Naive B cell (primary cell): Measurements from ENCODE around the gene CAPN15. TPM values are rescaled to one million over a fixed set of nuclear protein-coding genes. Genes with fewer than 3 reads are reported as not detected.

Source experiments
- ATAC-seq, 2 donors: fragments of 150-1000 bp; cut with Tn5 transposase; 2 replicates each; pipeline ENCODE4 v1.10.0; 2021; ENCODE audit warnings: low read depth in 2 of 2, mild to moderate bottlenecking in 2 of 2, moderate library complexity in 2 of 2
- DNase-seq: peaks from one replicate; pipeline ENCODE4 v3.0.0; 2022
- H3K27ac Mint-ChIP-seq, 6 donors: one replicate each; pipeline ENCODE4 v1.8.0; 2020 to 2022; ENCODE audit warnings: mild to moderate bottlenecking in 6 of 6, mixed read lengths in 6 of 6, moderate library complexity in 5 of 6, inconsistent platforms in 2 of 6
- H3K27me3 Mint-ChIP-seq, 3 donors: one replicate each; pipeline ENCODE4 v1.8.0; 2021 to 2022; ENCODE audit warnings: mixed read lengths in 3 of 3, mild to moderate bottlenecking in 1 of 3
- H3K36me3 Mint-ChIP-seq, 2 donors: one replicate each; pipeline ENCODE4 v1.8.0; 2020 to 2022; ENCODE audit warnings: mixed read lengths in 2 of 2, inconsistent platforms in 1 of 2, mild to moderate bottlenecking in 1 of 2
- H3K4me1 Mint-ChIP-seq, 3 donors: one replicate each; pipeline ENCODE4 v1.8.0; 2020 to 2022; ENCODE audit warnings: mixed read lengths in 3 of 3, inconsistent platforms in 1 of 3, mild to moderate bottlenecking in 1 of 3, moderate library complexity in 1 of 3
- H3K4me3 Mint-ChIP-seq, 8 donors: one replicate each; pipeline ENCODE4 v1.8.0; 2020 to 2022; ENCODE audit warnings: mild to moderate bottlenecking in 8 of 8, mixed read lengths in 8 of 8, moderate library complexity in 8 of 8, inconsistent platforms in 2 of 8
- H3K9me3 Mint-ChIP-seq, 7 donors: one replicate each; pipeline ENCODE4 v1.8.0; 2020 to 2022; ENCODE audit warnings: mixed read lengths in 7 of 7, mild to moderate bottlenecking in 5 of 7, inconsistent platforms in 2 of 7, moderate library complexity in 1 of 7
- polyA plus RNA-seq, 6 donors: library from polyadenylated mRNA; unstranded; fragments of 300-500 nt; fragmentation: Illumina TruSeq; gene quantifications; one replicate each; pipeline ENCODE4 v1.2.3, GENCODE V29; 2021; ENCODE audit warnings: low read depth in 6 of 6

The CAPN15 gene
- polyA plus RNA-seq, 6 donors from 2014 or later, result 4.3 to 11.0 (median 5.0) TPM

DNA sequence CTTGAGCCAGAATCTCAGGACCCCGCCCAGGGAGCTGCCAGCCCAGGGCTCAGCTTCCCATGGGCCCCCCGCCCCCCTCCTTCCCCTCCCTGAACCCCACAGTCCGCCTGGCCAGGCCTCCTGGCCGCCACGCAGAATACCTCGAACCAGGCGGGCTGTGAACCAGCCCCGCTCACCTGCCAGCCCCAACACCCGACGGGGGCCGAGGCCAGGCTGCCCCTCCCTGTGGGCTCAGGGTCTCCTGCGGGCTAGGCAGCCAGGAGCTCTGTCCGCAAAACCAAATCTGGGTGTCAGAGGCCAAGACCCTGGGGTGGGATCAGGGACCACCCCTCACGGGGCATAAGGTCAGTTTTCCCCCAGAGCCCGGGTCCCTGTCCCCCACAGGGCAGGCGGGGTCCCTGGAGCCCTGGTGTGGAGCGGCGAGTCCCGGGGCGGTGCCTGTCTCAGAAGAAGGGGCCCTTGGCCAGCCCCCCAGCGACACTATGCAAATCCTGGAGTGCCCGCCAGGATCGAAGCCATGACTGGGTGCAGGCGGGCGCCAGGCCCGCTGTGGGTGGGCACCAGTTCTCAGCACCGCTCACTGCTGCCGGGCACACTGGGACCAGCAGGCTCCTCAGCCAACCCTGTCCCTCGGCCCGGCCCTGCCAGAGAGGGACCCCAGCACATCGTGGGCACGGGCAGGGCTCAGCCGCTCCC is 26.2 kb downstream of the CAPN15 start:
- Mint-ChIP-seq H3K4me1 (peaks cover 0 to 5% (median 3%) of the 10 kb centered on the region in 3 donors), H3K27ac (peak overlapping the region in 1 of 6 donors; percentile 30), H3K9me3 (no peaks in the 10 kb centered on the region), H3K27me3 (peaks cover 0 to 17% (median 9%) of the 10 kb centered on the region in 3 donors), H3K4me3 (no peak overlapping the region), H3K36me3 (no peaks in the 10 kb centered on the region)
- ATAC-seq (no peak), DNase-seq (no peak)

DNA sequence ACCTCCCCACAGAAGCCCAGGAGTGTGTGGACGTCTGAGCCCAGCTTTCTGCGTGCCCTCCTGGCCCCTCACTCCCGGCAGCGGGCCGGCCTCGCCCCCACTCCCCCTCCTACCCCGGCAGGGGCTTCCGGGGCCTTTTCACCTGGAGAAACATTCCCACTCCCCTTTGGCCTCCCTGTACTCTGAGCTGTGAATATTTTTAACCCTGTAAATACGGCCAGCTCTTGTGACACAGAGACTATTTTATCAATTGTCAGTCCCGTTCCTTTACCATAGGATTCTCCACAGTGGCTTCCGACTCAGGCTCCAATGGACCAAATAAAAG is 26.7 kb downstream of the CAPN15 start:
- no peak overlapping the region for H3K27ac Mint-ChIP-seq
- DNase-seq (no peak), ATAC-seq (no peak)
- peaks cover 0 to 20% (median 10%) of the 10 kb centered on the region in 3 donors for H3K27me3 Mint-ChIP-seq
- no peaks in the 10 kb centered on the region for H3K36me3 Mint-ChIP-seq
- H3K4me1 Mint-ChIP-seq, result peaks cover 0 to 5% (median 3%) of the 10 kb centered on the region in 3 donors
- no peak overlapping the region for H3K4me3 Mint-ChIP-seq
- no peaks in the 10 kb centered on the region for H3K9me3 Mint-ChIP-seq

DNA sequence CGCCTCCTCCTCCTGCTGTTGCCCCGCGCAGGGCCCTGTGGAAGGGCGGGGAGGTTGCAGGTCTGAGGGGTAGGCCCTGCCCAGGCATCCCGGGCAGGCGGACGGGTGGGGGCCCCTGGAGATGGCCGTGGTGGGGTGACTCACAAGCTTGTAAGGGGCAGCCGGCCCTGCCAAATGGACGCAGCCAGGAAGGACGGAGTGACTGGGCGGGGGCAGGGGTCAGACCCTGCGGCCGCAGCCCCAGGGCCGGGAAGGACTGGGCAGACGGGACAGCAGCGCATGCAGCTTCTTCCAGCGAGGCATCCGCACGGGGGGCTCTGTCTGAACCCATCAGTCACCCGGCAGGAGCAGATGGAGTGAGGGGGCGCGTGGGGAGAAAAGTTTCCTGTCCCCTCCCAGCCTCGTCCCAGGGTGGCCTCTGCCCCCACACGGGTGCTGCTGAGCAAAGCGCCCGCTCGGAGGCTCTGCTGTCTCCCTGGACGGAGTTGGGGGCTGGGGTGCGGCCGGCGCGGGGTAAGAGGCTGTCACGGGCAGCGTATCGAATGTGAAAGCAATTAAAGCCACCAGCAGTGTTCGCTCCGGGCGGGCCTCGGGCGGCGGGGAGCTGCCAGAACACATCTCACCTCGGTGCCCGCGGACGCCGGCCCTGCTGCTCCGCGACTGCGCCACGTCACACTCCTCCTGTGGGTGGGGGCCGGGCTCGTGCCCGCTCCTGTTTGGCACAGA is 27.3 kb downstream of the CAPN15 start:
- no peak for ATAC-seq
- H3K27ac Mint-ChIP-seq, result no peak overlapping the region
- H3K27me3 Mint-ChIP-seq, result peaks cover 0 to 24% (median 10%) of the 10 kb centered on the region in 3 donors

DNA sequence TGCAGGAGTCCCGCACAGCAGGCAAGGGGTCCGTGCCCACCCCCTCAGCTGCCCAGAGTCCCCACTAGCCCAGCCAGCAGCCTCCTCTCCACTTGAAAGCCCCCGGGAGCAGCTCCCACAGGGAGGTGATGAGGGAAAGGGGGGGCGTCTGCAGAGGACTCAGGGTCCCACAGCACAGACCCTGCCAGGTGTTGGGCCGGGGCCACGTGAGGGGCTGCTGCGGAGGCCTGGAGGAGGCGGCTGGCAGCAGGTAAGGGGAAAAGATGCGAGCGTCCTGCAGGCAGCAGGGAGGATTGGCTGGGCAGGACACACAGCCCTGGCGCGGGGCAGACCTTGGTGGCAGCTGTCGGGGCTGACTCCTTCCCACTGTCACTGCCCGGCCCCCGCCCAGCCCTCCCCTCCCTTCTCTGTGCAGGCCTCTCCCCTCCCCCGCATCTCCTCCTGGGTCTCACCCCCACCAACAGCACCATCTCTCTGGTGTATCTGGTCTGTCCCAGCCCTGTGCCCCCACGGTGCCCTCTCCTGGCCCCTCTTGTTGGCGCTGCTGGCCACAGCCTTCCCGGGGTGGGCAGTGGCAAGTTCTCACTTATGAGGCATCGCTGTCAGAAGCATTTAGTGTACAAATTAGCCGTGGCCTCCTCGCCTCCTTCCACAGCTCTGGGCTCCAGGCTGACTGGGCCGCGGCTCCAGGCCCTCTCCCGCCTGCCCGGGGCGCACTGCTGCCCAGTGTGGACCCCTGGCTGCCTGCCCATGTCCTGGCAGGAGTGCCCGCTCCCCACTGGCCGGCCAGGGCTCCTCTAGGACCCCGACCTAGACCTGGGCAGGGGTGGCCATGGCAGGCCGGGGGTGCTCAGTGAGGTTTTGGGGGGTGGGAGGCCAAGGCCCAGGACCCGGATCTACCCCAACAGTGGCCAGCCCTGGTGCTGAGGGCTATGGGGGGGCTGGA is 28.3 kb downstream of the CAPN15 start:
- no peaks in the 10 kb centered on the region for H3K36me3 Mint-ChIP-seq
- H3K4me1 Mint-ChIP-seq, result peaks cover 0 to 6% (median 5%) of the 10 kb centered on the region in 3 donors
- H3K27ac Mint-ChIP-seq, result no peak overlapping the region
- H3K9me3 Mint-ChIP-seq, result no peaks in the 10 kb centered on the region
- DNase-seq (no peak), ATAC-seq (no peak)
- H3K27me3 Mint-ChIP-seq, result peaks cover 0 to 24% (median 10%) of the 10 kb centered on the region in 3 donors
- no peak overlapping the region for H3K4me3 Mint-ChIP-seq

More for the DNA sequence above, 27.3 kb downstream of the CAPN15 start:
- Mint-ChIP-seq H3K9me3 (no peaks in the 10 kb centered on the region), H3K36me3 (no peaks in the 10 kb centered on the region), H3K4me3 (no peak overlapping the region), H3K4me1 (peaks cover 0 to 6% (median 5%) of the 10 kb centered on the region in 3 donors)
- no peak for DNase-seq

DNA sequence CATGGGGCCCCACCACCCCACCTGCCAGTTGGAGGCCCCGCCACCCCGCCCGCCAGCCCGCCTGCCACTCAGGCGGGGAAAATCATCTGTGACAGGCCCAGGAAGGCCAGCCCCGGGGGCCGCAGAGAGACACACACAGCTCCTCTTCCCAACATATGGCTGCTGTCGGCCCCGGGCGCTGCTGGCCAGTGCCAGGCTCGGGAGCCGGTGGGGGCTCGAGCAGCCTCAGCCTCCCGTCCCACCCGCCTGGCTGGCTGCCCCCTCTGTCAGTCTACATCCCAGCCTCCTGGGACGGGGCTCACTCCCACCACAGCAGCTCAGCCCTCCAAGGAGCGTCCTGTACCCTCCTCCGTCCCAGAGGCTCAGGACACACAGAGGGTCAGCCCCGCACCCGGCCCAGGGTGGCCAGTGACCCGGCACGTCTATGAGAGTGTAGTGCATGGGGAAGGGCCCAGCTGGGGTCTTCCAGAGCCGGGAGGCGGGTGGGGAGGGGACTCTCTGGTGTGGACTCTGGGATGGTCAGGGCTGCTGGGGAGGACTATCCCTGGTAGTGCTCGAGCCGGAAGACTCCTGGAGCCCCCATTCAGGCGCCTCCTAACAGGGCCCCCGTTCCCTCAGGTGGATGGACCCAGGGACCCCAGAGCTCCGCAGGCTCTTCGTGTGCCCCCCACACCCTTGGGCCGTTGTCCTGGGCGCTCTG is 29.1 kb downstream of the CAPN15 start:
- no peak overlapping the region for H3K27ac Mint-ChIP-seq
- no peaks in the 10 kb centered on the region for H3K36me3 Mint-ChIP-seq
- DNase-seq (no peak), ATAC-seq (no peak)
- H3K4me3 Mint-ChIP-seq, result no peak overlapping the region
- H3K9me3 Mint-ChIP-seq, result no peaks in the 10 kb centered on the region
- H3K4me1 Mint-ChIP-seq, result peaks cover 0 to 6% (median 5%) of the 10 kb centered on the region in 3 donors
- H3K27me3 Mint-ChIP-seq, result peaks cover 0 to 24% (median 10%) of the 10 kb centered on the region in 3 donors

DNA sequence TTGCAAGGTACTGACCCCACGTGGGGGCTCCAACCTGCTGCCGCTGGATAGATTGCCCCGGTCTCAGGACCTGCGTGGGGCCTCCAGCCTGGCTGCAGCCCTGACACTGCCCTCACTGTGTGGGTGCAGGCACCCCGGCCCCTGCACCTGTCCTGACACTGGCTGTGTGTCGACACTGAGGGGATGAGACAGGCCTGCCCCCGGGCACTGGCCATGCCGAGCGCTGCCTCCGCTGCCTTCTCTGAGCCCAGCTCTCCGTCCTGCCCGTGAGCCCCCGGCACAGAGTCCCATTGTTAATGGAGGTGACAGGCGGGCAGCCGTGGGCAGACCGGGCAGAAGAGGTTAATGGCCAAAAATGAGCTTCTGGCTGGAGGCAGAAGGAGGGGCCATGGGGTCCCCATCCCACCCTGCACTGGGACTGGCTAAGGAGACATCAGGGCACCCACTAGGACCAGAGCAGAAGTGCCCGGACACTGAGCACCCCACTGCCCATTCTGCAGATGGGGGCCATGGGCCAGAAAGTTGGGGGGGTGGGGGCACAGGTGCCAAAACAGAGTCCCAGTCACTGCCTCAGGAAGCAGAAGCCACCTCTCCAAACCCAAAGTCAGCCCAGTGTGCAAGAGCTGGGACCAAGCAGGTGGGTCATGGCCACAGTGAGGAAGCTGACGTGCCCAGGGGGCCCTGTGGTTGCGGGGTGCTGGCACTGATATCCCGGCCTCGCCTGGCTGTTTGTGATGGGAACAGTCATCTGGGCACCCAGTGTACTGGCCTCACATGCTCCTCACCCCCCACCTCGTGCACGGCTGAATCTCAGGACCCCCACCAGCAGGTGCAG is 30.2 kb downstream of the CAPN15 start:
- Mint-ChIP-seq H3K36me3 (no peaks in the 10 kb centered on the region), H3K4me3 (no peak overlapping the region), H3K9me3 (no peaks in the 10 kb centered on the region), H3K27me3 (peaks cover 0 to 31% (median 15%) of the 10 kb centered on the region in 3 donors), H3K4me1 (peaks cover 0 to 6% (median 5%) of the 10 kb centered on the region in 3 donors), H3K27ac (peak overlapping the region in 1 of 6 donors; percentile 18)
- DNase-seq (no peak), ATAC-seq (no peak)

DNA sequence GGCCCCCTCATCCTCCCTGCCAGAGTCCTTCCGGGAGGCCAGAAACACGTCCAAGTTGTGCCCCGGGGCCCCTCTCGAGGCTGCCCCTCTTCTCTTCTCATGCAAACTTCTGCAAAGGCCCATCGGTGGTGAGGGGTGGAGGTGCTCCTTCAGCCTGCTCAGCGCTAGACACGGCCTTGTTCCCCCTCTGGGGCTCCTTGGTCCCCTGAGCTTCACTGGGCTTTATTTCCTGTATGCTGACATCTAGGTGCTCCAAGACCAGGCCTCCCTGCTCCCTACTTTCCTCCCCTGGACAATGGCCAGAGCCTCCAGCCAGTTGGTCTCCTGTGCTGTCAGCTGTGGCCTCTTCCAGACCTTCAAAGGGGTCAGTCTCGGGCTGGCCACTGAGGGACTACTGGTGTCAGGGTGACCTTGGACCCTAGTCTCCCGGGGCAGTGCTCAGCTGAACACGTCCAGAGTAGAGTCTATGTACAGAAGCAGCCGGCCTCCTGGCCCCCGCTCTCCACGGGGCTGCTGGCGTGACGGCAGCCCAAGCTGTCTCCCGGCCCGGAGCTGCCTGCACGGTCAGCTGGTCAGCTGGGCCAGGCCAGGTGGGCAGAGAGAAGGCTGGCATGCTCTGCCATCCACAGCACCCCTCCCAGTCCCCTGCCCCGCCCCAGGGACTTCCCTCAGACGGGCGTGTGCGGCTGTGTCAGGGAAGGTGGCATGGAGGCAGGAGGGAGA is 30.9 kb downstream of the CAPN15 start:
- Mint-ChIP-seq H3K4me3 (peak overlapping the region in 3 of 8 donors; percentile 15 to 53 (median 50)), H3K27me3 (peaks cover 0 to 34% (median 15%) of the 10 kb centered on the region in 3 donors), H3K4me1 (peaks cover 0 to 6% (median 5%) of the 10 kb centered on the region in 3 donors), H3K9me3 (no peaks in the 10 kb centered on the region), H3K27ac (peak overlapping the region in 1 of 6 donors; percentile 18), H3K36me3 (no peaks in the 10 kb centered on the region)
- no peak for ATAC-seq
- DNase-seq, result no peak

DNA sequence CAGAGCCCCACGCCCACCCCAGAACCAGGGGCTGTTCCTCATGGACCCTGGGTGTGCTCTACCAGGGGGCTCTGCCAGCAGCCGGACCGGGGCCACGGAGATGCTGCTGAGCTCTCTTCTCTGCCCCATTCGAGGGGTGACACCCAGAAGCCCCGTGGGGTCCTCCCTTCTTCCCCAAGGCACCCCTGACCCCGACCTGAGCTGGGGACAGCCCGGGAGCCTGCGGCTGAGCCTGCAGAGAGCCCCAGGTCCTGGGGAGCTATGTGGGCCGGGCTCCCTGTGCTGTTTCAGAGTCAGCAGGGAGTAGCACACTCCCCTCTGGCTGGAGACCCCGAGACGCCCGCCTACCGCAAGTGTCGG is 31.5 kb downstream of the CAPN15 start:
- no peaks in the 10 kb centered on the region for H3K36me3 Mint-ChIP-seq
- H3K4me3 Mint-ChIP-seq, result no peak overlapping the region
- peaks cover 0 to 34% (median 15%) of the 10 kb centered on the region in 3 donors for H3K27me3 Mint-ChIP-seq
- no peak overlapping the region for H3K27ac Mint-ChIP-seq
- no peaks in the 10 kb centered on the region for H3K9me3 Mint-ChIP-seq
- H3K4me1 Mint-ChIP-seq, result peaks cover 0 to 6% (median 5%) of the 10 kb centered on the region in 3 donors
- ATAC-seq (no peak), DNase-seq (no peak)

DNA sequence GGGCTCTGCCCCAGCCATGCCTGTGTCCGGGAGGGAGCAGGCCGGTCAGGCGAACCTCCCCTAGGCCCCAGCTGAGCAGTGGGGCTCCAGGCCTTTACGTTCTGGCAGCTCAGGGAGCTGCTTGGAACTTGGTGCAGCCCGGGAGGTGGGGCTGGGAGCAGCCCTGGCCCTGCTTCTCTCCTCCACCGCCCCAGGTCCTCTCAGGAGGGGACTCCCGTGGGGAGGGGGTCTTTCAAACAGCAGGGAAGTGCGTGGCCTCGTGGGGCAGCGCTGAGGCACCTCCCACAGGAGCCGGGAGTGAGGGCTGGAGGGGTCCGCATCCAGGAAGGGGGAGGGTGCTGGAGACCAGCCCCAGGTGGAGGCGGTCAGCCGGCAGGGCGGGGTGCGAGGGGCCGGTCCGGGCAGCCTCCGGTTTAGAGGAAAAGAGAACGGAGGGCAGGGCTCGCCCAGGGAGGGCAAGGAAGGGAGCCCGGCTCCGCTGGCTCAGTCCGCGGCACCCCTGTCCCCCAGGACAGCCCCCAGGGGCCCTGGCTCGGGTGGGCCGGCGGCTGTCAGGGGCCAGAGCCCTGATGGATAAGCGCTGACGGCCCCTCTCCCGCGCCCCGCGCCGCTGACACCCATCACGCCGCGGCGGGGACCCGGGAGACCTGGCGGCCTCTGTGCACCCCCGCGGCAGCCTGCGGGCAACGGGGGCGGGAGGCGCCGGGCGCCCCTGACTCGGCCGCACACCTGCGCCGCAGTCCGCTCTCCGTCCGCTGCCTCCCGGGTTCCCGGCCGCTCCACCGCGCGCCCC is 32.1 kb downstream of the CAPN15 start:
- no peaks in the 10 kb centered on the region for H3K9me3 Mint-ChIP-seq
- H3K27me3 Mint-ChIP-seq, result peaks cover 0 to 34% (median 15%) of the 10 kb centered on the region in 3 donors
- peaks cover 0 to 6% (median 5%) of the 10 kb centered on the region in 3 donors for H3K4me1 Mint-ChIP-seq
- H3K36me3 Mint-ChIP-seq, result no peaks in the 10 kb centered on the region
- ATAC-seq (no peak), DNase-seq (no peak)
- H3K27ac Mint-ChIP-seq, result no peak overlapping the region
- H3K4me3 Mint-ChIP-seq, result peak overlapping the region in 3 of 8 donors; percentile 43 to 54 (median 48)

DNA sequence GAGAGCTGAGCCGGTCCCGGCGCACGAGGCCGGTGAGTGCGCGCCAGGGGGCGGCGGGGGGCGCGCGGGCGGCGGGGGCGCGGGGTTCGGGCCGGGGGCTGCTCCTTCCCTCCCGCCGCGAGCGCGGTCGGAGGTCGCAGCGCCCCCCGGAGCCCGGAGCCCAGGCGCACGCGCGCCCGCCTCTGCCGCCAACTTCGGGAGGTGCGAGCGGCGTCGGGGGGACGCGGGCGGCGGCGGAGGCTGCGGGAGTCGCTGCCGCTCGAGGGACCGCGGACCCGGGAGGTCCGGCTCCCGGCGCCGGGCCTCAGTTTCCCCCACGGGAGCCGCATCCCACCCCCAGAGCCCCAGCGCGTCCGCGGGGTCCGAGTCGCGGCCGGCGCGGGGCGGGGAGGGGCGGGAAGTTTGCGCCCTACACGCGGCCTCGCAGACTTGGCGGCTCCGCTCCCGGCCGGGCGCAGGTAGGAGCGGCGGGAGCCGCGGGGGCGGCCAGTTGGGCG is 32.7 kb downstream of the CAPN15 start, which contains the start of gene PRR35:
TSS of gene PRR35 (plus strand) at position 191 of the 497 bp plus-strand sequence. CDS start 2,901 bp downstream, outside the sequence.
- no peaks in the 10 kb centered on the region for H3K36me3 Mint-ChIP-seq
- H3K27ac Mint-ChIP-seq, result no peak within 1 kb of the TSS
- no peaks in the 10 kb centered on the region for H3K9me3 Mint-ChIP-seq
- H3K4me3 Mint-ChIP-seq, result peak within 1 kb of the TSS in 3 of 8 donors; percentile 43 to 54 (median 48)
- H3K4me1 Mint-ChIP-seq, result peaks cover 0 to 6% (median 5%) of the 10 kb centered on the region in 3 donors
- ATAC-seq, result no peak
- peaks cover 0 to 34% (median 15%) of the 10 kb centered on the region in 3 donors for H3K27me3 Mint-ChIP-seq
- DNase-seq, result no peak
